ENCODE measurements around the gene TRPM3.

The TRPM3 gene

DNA sequence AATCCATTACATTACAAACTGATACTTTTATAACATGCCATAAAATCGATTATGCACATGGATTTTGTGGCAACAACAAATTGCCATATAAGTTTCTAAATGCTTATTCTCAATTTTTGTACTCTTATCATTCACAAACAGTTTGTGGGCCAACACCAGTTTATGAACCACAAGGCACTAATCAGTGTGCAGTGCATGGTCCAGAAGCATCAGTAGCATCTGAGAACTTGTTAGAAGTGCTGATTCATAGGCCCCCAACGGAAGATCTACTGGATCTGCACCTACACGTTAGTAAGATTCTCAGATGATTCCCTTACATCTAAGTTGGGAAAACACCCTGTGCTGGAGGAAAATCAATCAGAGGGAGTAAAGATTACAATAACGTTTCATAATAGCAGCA, 242.8 kb downstream of the TRPM3 start:
- DNase-seq: no peak

DNA sequence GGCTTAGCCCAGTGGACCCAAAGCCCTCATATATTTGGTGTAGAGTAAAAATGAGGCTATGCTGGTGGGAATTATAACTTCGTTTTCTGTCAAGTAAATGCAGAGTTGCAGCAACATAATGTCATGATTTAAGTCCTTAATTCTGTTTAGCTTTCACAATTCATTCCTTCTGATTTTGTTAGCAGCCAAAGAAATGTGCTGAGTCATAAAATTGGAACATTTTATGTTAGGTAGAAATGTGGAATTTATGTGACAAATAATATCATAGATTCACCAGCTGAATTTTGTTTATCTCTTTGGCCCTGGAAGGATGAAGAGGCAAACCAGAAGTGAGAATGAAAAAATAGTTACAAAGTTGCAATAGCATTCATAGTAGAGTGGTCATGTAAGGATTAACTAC, 247.0 kb downstream of the TRPM3 start:
- DNase-seq: no peak

DNA sequence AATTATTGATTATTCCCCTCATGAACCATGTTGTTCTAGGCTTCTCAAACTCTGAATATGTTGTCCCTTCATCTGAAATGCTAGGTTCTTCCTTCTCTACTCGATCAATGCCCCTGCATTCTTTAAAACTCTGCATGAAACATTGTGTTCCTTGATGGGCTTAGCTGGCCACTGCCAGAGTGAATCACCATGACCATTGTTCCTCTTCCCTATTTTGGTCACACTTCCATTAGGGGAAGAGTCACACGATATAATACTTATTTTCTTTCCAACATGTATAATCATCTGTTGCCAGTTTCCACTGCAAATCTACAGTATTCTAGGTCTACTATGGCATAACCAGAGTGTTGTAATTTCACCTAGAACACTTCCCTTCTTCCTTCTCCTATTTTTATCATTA, 247.9 kb downstream of the TRPM3 start:
- peak; percentile 2 to 55 (median 17) for DNase-seq

DNA sequence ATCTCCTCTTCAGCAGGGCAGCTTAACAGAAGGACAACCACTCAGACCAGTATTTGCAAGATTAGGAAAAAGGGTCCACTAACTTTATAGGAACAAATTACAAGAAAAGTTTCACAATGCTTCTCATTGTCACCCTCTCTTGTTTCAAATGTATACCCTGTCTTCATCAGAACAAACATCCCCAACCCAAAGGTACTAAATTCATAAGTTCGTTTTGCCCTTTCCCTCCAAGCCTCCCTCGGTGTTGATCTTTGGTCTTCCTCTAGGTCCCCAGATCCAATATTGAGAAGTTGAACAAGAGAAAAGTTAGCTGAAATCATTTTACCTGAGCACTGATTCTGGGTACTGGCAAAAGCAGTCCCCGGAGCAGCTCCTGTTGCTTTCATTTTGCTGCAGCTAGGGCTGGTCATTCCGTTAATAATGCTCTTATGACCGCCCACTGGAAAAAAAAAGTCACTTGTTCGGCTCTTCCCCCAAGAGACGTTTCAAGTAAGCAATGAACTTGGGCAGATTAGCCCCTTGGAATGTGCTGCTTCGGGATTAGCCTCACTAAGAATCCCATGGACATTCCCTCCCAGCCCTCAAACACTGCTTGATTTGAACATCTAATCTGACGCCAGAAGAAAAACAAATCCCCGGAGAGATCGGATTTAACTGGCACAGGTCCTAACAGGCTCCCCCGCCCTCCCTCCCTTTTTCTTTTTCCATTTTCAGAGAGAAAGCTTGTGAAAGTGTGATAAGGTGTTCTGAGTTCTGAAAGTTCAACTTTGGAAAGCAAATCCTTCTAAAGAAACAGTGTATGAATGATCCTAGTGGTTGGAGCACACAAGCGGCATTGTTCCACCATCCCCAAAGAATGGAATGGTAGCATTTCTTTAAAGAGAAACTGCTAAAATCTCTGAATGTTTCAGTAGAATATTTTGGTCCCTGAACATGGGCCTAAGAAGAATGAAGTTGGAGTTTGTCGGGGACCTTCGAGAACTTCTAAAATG, 252.5 kb downstream of the TRPM3 start:
- DNase-seq: no peak

DNA sequence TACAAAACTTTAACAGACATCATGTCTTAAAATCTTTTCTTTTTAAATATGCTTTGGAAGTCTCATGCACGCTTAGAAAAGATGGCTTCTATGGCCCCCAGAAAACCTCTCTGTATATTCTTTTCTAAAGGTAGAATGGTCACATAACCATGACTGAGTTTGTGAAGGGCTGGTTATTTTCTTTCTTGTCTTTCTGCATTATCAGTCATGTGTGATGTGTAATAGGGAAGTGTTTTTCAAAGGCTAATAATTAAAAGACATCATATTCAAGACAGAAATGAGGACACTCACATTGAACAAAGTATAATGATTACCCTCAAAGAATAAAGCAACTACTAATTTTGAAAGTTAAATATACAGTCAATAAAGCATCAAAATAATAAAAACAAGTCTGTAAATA, 253.4 kb downstream of the TRPM3 start:
- no peak for DNase-seq

DNA sequence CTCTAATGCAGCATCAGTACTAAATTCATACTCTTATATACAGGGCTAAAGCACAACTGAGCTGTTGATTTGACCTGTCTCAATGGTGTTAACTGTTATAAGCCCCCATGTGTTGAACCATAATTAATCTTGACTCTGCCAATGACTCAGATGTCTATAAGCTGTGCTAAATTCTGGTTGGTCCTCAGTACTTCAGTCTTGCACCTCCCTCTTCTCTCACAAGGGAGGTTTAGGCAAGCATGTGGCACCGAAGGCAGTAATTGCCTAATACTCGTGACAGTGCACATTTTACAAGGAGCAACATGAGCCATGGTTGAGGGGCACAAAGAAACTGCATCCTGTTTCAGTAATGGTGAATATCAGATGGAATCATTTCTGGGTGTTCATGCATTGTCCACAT, 255.9 kb downstream of the TRPM3 start:
- peak in 1 of 3 donors; percentile 26 for DNase-seq

DNA sequence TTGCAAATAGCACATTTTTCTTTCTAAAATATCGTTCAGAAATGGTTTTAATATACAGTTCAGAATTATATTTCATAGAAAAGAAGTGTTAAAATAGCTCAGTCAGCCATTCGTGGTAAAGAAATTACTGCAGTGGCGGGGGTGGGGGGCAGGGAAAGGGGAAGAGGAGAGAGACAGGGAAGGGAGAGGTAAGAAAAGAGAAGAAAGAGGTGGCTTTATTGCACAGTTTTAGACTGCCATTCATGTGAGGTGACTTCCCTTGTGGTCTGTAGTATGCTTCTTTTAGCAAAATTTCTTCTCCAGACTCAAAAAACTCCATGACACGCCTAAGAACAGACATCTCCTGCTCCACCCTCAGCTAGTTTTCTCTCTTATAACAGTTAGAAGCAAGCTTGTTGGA, 259.6 kb downstream of the TRPM3 start:
- no peak for DNase-seq

DNA sequence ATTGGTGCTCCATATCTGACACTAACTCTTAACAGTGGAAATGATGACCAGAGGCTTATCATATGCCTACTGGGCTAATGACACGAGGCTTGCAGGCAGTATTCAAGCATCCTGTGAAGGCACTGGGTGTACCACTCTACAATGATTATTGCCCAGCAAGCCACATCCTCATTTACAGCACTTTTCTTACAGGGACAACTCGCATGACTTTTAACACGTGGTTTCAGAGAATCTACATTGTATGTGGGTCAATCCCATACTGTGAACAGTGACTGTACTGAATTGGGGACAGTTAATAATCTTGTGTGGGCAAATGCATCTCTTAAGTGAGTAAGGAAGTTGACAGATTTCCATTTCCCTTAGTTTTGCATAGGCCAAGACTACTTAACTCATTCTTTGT, 260.0 kb downstream of the TRPM3 start:
- peak in 2 of 3 donors; percentile 0 to 62 for DNase-seq

DNA sequence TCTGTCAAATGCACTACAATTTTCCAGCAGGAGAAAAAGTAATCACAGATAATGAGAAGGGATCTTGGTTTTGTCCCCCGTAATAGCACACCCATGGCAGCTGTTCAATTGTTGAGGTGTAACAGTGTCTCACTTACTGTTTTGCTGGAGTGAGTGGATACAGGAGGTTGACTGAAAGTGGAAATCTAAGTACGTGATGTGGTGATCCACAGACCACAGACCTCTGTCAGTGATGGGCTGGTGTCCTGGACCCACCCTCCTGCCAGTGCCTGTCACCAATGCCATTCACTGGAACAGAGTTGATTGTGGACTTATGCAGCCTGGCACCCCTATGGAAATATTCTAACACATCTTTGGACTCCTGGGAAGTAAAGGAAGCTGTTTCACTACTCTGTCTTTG, 261.7 kb downstream of the TRPM3 start:
- DNase-seq: no peak

DNA sequence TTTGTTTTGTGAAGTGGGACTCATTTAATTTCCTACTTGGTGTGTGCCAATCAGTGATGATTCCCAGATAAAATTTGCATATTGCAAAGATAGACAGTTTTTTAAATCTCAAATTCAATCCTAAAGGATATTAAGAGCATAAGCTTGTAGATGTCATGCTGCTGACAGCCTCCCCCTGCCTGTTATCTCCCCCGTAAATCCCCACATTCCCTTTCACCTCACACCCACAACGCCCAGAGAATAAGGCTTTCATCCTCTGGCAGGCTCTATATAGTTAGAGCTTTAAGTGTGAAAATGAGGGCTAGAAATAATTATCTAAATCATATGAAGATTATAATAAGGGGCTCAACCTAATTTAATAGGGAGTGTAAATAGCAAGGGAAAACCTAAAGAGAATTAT, 265.0 kb downstream of the TRPM3 start:
- no peak for DNase-seq

DNA sequence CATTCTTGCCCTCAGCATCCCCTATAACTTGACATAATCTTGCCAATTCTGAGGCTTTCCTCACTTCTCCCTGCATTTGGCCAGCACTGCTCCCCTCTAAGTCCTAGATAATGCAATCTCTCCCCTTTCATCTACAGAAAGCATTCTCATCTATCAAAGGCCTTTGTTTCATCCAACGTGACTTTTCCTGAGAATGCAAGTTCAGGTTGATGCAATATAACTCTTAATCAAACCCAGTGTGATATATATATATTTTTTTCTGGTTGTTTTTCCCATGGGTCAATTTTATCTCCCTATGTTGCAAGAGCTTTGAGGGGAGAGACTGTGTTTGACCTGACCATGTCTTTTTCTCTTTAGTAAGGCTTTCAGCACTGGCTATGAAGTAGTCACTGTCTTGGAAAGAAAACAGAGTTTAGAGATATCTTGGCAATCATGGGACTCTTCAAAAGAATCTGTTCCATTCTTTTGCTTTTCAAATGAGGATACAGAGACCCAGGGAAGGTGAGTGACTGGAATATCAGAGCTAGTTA, 268.6 kb downstream of the TRPM3 start:
- no peak for DNase-seq

DNA sequence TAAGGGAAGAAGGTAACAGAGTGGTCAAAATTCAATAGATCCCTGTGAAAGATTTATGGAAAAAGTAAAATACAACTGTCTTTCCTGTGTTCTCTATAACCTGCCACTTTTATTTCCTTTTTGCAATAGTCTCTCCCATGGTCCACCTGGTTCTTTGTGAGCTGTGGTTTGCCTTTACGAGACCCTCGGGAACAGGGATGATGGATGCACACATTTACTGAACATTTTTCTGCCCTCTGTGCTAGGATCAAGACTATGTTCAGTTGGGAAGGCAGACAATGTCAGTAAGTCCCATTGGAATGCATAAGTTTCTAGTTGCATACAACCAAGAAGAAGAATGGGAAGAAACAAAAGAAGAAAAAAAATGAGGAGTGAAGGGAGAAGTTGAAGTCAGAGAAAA, 281.2 kb downstream of the TRPM3 start:
- DNase-seq: no peak

DNA sequence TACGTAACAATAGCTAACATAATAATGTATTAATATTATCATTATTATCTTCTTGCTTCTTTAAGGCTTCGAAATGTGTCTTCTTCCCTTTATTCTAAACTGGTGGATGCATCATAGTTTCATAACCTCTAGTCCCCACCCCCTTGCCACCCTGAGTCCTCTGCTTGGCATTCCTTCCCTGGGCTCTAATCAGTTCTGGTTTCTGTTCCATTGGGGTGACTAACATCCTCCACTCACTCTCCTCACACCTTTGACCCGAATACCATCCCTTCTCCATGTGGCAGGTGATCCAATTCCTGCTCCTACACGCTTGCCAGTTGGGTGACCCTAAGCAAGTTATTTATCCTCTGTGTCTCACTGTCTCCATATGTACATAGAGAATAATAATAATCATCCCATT, 286.1 kb downstream of the TRPM3 start:
- DNase-seq: peak in 1 of 3 donors; percentile 39

DNA sequence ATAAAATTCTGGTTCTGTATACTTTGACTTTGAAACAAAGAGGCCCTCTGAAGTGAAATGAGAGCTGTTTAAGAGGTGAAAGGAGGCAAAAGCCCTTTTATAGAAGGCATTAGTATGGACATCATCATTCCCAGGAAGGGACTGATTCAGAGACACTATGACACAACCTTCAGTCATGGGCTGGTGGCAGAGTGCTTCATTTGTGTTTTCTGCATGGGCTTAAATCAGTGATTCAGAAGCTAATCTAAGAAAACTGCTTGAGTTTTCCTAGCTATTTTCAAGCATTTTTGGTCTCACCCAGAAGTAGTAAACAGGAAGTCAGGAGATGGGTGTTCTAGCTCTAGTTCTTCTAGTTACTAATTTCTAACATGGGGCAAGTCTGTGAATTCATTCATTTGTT, 288.9 kb downstream of the TRPM3 start:
- DNase-seq: no peak

DNA sequence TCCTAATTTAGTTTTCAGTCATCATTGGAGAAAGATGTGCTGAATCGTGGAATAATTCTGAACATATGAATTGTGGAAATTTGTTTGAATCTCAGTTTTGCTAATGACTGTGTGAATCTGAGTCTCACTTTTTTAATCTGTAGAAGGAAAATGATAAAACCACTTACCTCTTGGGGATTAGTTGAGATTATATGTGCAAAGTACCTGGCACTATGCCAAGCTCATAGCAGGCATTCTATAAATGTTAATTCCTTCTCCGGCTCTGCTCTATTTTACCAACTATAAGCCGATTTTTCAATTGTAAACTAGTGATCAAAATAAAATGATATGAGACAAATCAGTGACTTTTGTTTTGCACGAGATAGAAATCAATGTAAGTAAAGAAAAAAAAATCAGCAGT, 290.8 kb downstream of the TRPM3 start:
- no peak for DNase-seq

DNA sequence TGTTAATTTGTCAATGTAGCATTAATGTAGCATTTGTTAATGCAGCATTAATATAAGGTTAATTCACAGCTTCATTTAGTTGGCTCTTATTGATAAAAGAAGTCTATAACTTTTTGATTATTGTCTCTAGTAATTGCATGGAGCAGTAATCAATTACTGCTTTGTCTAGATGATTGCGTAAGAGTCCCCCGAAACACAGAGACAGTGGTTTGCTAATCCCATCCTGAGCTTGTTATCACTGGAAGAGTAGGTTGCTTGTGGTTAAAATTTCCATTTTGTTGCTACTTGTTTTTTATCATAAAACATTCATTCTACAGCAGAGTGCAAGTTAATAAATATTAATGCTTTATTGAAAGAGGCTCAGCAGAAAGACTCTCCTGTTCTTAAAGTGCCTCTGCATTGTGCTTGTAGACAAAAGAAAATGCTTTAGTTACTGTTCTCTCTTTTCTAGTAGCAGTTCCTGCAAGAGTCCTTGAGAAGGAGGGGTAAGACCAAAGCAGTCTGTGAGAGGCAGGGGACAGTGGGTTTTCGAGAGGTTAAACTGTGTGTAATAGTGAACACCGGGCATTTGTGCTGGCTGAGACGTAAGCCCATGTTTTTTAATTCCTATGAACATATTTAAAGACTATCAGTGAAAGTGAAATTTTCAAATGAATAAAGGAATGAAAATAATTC, 291.7 kb downstream of the TRPM3 start:
- DNase-seq: no peak

DNA sequence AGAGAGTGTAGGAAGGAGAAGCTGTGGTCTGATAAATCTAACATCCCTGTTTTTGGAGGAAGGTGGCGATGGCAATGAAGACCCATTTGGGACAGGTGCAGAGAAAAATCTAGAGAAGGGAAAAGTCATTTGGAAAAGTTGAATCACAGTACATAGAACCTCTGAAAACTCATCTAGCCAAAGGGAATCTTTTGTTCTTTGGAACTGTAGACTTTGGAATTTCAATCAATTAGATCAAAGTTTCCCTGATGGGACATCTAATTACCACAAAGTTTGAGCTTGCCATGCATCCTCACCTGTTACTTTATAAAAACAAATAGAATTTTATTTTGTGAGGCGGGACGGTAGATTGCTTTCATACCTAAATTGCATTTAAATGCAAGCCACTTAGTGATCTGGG, 294.9 kb downstream of the TRPM3 start:
- DNase-seq: no peak

DNA sequence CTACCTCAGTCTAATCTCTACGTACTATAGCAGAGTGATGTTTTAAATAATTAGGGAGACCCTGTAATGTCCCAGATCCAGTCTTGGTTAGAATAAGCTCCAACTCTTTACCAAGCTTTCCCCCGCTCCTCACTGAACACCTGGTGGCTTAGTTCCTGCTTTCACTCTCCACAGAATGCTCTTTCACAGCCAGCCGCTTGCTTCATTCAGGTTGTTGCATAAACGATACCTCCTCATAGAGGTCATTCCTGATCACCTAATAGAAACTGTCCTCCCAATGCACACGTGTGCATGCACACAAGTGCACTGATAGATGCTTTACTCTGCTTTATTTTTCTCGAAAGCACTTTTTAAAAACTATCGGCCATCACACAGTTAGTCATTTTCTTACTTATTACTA, 298.1 kb downstream of the TRPM3 start:
- no peak for DNase-seq

DNA sequence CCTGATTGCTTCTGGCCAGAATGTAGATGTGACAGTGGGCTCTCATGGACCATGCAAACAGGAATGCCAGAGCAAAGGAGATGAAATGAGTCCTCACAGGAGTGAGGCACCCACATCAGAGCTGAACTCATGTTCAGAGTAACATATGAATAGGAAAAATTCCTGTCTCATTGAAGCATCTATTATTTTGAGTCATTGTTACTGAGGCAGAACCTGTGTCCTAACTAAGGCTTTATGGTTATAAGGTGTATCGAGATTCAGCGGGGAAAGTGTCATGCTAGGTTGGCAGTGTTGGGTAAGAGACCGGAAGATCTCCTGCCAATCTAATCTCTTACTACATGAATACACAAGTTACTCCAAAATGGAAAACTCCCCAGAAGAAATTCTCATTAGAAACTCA, 304.1 kb downstream of the TRPM3 start:
- no peak for DNase-seq

DNA sequence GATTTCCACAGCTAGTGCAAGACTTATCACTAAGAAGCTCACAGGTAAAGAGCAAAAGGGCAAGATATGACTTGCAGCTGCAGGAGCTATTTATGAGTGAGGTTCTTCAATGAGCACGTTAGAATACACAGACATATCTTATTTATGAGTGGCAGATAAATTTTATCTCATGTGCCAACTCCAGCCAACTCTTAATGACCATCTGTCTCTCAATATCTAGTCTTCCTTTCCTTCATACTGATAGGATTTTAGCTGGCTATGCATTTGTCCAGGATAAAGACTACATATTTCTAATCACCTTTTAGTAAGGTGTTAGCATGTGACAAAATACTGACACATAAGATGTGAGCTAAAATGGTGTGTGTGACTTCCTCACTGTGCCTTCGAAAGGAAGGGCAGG, 304.5 kb downstream of the TRPM3 start:
- no peak for DNase-seq

DNA sequence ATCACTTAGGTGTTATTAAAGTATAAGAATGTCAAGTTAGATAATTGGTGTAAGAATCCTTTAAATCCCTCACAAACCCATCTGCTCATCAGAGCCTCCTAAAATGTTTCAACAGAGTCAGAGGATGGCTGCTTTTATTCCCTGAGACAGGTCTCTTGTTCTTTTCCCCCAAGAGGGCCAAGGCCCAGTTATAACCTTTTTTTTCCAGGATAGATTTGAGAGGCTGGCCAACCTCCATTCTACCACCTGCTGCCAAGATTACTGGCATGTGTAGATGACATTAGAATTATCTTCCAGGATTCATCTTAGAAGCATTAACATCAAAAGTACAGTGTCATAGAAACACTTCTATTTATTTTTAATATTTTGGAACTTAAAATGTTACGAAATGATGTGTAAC, 305.1 kb downstream of the TRPM3 start:
- no peak for DNase-seq

DNA sequence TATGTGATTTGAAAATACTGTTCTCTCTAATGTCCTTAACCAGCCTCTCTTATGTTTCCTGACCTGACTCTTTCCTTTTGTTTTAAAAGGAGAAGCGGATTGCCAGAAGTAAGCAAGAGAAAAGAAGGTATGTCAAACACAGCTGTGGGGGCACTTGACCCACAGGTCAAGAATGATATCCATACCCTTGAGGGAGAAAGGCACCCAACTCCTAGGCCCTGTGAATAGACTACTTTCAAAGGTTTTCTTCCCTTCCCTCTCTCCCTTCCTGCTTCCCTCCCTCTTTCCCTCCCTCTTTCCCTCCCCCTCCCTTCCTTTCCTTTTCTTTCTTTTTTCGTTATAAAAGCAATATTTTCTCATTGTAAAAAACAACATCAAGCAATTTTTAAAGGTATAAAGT, 306.8 kb downstream of the TRPM3 start:
- no peak for DNase-seq

DNA sequence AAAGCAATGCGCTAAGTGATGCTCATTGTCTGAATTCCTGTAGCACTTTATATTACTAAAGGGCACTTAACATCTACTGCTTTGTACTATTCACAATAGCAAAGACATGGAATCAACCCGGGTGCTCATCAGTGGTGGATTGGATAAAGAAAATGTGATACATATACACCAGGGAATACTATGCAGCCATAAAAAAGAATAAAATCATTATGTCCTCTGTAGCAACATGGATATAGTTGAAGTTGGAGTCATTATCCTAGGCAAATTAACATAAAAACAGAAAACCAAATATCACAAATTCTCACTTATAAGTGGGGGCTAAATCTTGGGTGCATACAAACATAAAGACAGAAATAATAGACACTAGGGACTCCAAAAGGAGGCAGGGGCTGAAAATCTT, 308.3 kb downstream of the TRPM3 start:
- DNase-seq: no peak

DNA sequence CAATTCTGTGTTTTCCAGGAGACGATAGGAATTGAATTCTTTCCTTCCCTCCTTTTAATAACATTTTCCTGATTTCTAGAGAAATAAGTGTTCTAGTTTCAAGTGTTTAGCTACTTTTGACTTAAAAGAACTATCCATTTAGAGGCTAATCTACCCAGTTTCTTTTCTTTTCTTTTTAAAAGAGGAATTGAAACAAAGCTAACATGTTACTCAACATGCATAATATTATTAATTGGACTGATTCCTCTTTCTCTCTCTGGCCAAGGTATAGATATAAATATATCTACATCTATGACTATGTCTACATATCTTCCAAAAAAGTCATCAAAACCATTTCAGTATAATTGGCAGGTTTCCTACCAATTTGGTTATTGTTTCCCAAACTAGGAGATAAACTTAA, 309.8 kb downstream of the TRPM3 start:
- DNase-seq: peak in 2 of 3 donors; percentile 44 to 59
